NCI-H774 (cell line): ENCODE data around the gene AACS.

Source experiments
- DNase-seq: peaks from one replicate; lab custom pipeline; 2025; lab: John Stamatoyannopoulos, UW

The AACS gene

DNA sequence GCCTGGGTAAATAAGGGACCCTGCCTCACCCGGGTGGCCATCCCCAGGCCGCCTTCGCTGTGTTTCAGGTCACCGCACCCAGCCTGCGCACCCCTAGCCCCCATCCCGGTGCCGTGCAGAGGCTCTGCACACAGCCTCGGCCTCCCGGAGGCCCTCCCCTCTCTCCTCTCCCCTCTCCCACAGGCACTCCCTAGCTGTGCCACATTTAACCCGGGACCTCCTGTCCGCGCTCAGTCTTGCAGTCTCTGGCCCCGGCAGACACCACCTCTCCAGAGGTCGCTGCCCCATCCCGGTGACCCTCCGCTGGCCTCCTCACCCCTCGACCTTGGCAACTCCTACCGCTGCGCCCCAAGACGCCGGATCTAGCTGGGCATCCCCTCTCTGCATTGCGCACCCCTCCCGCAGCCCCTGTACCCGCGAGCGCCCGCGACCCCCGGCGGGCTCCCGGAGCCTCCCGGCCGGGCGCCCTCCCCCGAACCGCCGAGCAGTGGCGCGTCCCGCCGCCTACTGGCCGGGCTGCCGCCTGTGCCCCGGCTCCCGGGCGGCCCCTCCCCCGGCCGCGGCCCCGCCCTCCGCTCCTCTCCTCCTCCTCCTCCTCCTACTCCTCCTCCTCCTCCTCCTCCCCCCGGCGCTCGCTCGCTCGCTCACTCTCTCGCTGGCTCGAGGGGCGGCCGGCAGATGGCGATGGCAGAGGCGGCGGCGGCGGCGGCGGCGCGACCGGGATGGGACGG is 120.7 kb downstream of the AACS start, which contains the start of gene TMEM132B:
Gene TMEM132B (plus strand): TSS at position 647 of the 731 bp plus-strand sequence.
- peak; percentile 57 for DNase-seq

DNA sequence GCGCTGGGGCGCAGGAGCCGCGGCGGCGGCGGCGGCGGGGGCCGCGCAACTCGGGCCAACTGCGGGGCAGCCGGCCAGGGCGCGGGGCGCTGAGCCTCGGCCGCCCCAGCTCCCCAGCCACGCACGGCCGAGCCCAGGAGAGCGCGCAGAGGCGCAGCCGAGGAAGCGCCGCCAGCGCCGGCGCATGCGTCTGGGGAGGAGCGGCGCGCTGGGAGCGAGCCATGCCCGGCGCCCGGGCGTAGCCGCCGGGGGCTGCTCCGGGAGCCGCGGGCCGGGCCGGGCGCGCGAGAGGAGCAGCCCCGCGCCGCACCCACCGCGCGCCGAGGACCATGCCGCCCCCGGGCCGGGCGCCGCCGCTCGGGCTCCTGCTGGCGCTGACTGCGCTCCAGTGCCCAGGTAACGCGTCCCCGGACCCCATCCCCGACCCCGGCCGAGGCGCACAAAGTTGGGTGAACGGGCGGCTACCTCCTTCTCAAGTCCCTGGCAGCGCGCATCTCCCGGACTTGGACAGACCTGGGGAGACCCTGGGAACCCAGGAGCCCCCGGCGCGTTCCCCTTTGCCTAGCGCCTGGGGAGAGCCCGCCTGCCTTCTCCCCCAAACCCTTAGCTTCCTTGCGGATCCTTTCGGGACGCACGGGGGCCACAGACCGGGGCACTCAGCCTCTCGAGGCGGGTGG is 121.4 kb downstream of the AACS start:
- DNase-seq: no peak

DNA sequence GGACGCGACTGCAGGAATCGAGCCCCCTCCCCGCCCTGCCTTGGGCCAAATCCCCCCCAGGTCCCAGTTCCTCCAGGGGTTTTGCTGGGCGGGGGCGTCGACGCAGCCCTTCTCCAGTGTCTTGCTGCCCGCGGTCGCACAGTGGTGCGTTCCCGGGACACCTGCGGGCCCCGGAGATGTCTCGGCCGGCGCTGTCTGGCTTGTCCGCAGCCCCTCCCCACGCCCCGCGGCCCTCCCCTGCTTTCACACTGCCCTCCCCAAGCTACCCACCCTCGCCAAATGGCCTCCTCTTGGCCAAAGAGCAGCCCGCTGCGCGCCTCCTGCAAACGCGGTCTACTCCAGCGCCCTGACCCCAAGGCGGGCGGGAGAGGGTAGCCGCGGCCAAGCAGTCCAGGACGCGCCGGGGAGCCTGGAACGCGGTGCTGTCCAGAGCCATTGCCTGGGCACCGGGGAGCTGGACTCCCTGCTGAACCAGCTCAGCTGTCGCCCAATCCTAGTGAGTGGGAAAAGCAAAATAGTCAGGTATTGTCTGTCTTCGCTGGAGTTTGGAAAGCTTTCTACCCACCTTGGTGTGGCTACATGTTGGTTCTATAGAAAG is 122.0 kb downstream of the AACS start:
- no peak for DNase-seq

DNA sequence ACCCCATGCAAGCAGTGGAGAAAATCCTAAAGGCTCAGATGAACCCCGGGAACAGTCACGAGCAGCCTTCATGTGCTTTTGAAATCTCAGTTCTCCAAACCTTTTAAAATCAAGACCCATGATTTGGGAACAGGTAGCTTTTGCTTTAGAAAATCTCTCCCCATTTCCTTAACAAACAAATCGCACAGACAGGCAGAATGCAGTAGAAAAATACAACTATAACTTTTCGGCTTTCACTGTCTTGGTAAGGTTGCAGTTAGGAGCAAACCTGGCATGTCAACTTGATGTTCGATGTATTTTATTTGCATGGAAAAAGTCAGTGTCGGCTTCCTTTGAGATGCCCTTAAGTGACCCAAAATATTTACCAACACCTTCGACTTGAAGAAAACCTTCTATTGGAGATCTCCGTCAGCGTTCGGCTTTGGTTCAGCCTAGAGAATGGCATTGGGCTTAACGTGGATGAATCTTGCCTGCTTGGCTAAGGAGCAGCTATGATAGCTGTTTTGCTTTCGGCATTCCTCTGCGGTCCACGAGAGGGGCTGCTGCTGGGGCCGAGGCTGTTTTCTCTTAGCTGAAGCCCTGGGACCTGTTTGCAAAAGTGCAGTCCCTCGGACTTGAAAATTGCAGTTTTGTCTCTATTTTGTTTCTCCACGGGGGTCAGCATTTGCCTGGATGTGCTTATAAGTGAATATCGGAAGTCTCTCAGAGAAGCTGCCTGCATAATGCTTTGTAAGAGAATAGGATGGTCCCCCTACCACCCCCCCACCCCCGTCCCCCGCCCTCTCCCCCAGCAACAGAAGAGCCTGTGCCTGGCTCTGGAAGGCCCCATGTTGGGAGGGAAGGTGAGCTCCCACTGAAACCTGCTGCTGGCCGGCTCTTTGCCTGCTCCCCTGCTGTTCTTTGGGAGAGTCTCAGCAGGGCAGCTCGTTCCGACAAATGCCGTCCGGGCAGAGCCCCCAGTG is 122.8 kb downstream of the AACS start:
- DNase-seq: no peak

DNA sequence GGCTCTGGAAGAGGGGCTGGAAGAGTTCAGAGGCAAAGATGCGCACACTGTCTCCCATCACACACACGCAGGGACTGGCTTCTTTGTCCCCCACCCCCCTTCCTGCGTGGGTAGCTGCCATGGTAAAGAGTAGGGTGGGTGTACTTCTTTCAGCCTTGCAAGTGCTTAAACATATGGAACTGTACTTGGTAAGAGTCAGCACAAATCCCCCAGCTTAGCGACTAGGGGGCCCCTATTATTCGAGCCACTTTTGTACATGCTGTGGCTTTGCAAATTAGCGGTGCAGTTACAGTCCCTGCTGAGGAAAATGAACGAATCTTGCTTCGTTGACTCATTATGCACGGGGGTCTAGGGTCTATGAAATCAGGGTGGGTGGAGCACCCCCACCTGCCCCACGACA is 123.8 kb downstream of the AACS start:
- DNase-seq: no peak

DNA sequence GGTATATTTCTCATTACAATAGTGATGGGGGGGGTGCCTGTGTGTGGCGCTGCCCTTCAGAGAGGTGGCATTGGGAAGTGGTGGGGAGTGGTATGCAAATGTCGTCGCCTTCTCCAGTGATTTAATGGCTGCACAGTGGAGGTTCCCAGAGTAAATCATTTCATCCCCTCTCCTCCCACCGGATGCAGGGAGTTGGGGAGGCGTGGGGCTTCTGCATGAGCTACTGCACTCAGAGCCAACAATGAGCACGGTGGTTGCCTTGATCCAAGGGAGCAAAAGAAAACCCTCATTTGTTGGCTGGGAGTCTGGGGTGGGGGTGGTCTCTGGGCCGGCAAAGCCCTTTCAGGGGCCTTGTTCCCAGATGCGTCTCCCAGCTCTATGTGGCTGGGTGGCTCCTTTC is 124.3 kb downstream of the AACS start:
- DNase-seq: no peak

DNA sequence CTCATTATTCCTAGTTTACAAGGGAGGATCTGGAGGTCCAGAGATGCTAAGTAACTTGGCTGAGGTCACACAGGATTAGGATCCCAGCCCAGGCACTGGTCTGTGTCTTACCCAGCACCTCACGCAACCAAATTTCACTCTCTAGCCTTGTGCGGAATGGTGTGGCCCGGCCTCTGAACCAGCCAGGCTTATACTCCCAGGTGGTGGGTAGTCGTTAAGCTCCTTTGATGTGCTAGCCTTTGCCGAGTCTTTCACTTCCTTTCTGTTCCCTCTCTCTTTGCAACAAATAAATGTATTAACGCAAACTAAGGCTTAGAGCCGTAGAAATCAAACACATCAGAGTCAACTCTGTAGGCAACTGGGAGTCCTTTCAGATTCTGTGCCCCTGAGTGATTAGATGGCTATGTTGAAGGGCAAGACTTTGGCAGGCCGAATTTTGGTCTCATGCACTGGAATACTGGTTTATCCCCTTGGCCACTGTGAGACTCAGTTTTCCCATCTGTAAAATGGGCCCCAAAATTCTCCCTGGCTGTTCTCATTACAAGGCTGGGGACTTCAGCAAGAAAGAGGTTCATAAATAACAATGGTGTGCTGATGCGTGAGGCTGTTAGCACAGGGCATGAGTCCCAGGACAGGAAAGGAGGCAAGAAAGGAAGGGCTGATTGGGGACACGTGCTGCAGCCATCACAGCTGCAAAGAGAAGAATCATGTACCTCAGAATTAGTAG is 126.3 kb downstream of the AACS start:
- no peak for DNase-seq

DNA sequence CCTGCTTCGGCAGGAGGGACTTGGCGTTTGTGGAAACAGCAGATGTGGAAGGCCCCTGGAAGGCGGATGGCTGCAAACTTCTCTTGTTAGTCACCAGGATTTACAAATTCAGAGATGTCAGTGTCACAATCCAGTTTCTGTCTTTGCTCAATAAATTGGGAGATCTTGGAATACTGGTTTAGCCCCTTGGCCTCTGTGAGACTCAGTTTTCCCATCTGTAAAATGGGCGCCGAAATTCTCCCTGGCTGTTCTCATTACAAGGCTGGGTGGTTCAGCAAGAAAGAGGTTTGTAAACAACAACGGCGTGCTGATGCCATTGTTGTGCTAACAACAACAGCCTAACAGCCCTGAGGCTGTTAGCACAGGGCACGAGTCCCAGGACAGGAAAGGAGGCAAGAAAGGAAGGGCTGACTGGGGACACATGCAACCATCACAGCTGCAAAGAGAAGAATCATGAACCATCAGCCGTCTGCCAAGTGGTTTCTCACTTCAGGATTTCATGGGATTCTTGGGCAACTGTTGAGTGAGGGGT is 127.5 kb downstream of the AACS start:
- no peak for DNase-seq
